ENCODE results near the gene ASB1. TPM values are rescaled to one million over a fixed set of nuclear protein-coding genes. Genes with fewer than 3 reads are reported as not detected.

ASB1 gene
- total RNA-seq, 4 donors from 2014 or later, result 12.4 to 19.5 (median 15.6) TPM

GRCh38 chr2:238408615-238409340, 17.9 kb upstream of the ASB1 start:
- no peak for DNase-seq
- H3K4me1 ChIP-seq, result no peaks in the 10 kb centered on the region
- no peaks in the 10 kb centered on the region for H3K9me3 ChIP-seq
- WGBS, 2 donors, result 85 to 90% methylated on average over 17 of the region's 17 CpGs
- H3K27ac ChIP-seq, result no peak overlapping the region
- no peaks in the 10 kb centered on the region for H3K27me3 ChIP-seq
- H3K36me3 ChIP-seq, result no peaks in the 10 kb centered on the region
- H3K4me3 ChIP-seq (replicated peaks in 1 of 3), result no peak overlapping the region
- intact Hi-C loops (cut with DNase I), result no loop called here
- TF ChIP-seq POLR2A (IDR thresholded peaks at IDR 0.05) (no peak), CTCF (IDR thresholded peaks at IDR 0.05) (no peak)

DNA sequence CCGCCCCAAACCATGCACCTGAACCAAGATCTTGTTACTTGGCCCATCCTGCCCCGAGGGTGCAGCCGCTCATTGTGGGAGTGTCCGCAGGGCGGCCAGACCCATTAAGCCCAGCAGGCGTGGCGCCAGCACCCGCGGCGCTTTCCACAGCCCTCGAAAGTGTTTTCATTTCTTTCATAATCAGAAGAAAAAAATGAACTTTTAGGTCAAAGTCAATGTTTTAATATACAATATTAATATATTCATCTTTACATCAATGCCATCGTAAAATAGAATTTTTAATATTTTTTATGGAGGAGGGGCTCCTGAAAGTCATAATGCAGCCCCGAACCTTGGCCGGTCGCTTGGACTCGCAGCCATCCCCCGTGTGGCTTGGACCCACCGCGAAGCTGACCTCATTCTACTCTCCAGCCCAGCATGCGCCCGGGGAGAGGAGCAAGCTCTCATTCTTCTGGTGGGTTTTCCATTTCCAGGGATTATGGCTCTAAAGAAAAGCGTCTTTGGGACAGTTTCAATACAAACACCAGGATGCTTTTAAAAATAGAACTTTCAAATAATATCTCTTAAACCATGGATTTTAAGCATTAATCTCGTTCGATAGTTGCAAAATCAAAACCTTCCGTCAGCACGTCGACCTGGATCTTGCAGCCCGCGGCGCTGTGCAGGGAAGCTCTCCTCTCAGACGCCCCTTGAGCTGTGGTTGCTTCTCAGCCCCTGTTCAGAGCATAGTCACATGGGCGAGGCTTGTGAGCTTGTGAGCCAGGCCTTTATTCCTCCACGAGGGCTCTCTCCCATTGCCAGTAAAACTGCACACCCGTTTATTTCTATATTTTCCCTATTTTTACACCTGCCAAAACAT, 17.2 kb upstream of the ASB1 start:
- TF ChIP-seq CTCF (IDR thresholded peaks at IDR 0.05) (no peak), POLR2A (IDR thresholded peaks at IDR 0.05) (no peak)
- DNase-seq, result no peak
- Histone ChIP-seq H3K27ac (no peak overlapping the region), H3K4me3 (replicated peaks in 1 of 3) (no peak overlapping the region), H3K4me1 (no peaks in the 10 kb centered on the region), H3K36me3 (no peaks in the 10 kb centered on the region), H3K27me3 (no peaks in the 10 kb centered on the region), H3K9me3 (no peaks in the 10 kb centered on the region)
- 85 to 89% methylated on average over 34 of the region's 34 CpGs for WGBS, 2 donors
- intact Hi-C loops (cut with DNase I), result no loop called here

- no peaks in the 10 kb centered on the region for H3K36me3 ChIP-seq
- TF ChIP-seq CTCF (IDR thresholded peaks at IDR 0.05), result no peak
- TF ChIP-seq POLR2A (IDR thresholded peaks at IDR 0.05), result no peak
- intact Hi-C loops (cut with DNase I), result no loop called here
- H3K27ac ChIP-seq, result no peak overlapping the region
- H3K27me3 ChIP-seq, result no peaks in the 10 kb centered on the region
- no peaks in the 10 kb centered on the region for H3K4me1 ChIP-seq
- WGBS, 2 donors, result 91 to 93% methylated on average over 12 of the region's 12 CpGs
- no peaks in the 10 kb centered on the region for H3K9me3 ChIP-seq
- no peak overlapping the region for H3K4me3 ChIP-seq (replicated peaks in 1 of 3)
- no peak for DNase-seq
Measured at GRCh38 chr2:238412067-238412767, 14.5 kb upstream of the ASB1 start.

DNA sequence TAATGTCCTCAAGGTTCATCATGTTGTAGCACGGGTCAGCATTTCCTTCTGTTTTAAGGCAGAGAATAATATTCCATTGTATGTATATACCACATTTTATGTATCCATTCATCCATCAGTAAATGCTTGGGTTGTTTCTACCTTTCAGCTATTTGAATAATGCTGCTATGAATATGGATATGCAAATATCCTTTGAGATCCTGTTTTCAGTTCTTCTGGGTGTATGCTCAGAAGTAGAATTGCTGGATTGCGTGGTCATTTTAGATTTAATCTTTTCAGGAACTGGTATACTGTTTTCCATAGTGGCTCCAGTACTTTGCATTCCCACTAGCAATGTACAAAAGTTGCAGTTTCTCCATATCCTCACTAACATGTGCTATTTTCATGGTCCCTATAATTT, 13.4 kb upstream of the ASB1 start:
- Histone ChIP-seq H3K36me3 (no peaks in the 10 kb centered on the region), H3K4me1 (no peaks in the 10 kb centered on the region), H3K27ac (no peak overlapping the region), H3K9me3 (no peaks in the 10 kb centered on the region), H3K4me3 (replicated peaks in 1 of 3) (no peak overlapping the region), H3K27me3 (no peaks in the 10 kb centered on the region)
- no peak for TF ChIP-seq CTCF (IDR thresholded peaks at IDR 0.05)
- TF ChIP-seq POLR2A (IDR thresholded peaks at IDR 0.05), result no peak
- no peak for DNase-seq
- intact Hi-C loops (cut with DNase I), result no loop called here
- WGBS, 2 donors, result 95 to 96% methylated on average over 2 of the region's 2 CpGs
